ENCODE results near the gene FIGN. TPM values are rescaled to one million over a fixed set of nuclear protein-coding genes. Genes with fewer than 3 reads are reported as not detected.

The FIGN gene
- total and polyA plus RNA-seq, 2 of the 4 experiments (the other 2 are of a cell fraction) = 0.77 to 0.90 TPM

- Histone ChIP-seq H3K79me1 (ENCODE audit: low read depth in 1 of 2, low read length in 2 of 2) (no peaks in the 10 kb centered on the region), H3K27ac (ENCODE audit: insufficient read depth, low read length) (no peak overlapping the region), H3K23ac (ENCODE audit: low read depth, low read length) (no peak overlapping the region), H3K56ac (ENCODE audit: extremely low read depth, insufficient read depth, low read length) (no peak overlapping the region), H3K9ac (ENCODE audit: low read depth, low read length) (no peak overlapping the region), H3K36me3 (ENCODE audit: control insufficient read depth, insufficient read depth, low read length) (no peaks in the 10 kb centered on the region), H4K8ac (ENCODE audit: low read depth in 2 of 2, low read length in 2 of 2) (no peak overlapping the region), H3K9me1 (ENCODE audit: insufficient read depth, low read length) (no peaks in the 10 kb centered on the region), H3K27me3 (ENCODE audit: control insufficient read depth, insufficient read depth, low read length) (no peaks in the 10 kb centered on the region), H3K4me2 (ENCODE audit: low read depth, low read length) (no peak overlapping the region), H3K14ac (replicated peaks; ENCODE audit: low read depth, low read length) (no peak overlapping the region), H4K20me1 (ENCODE audit: insufficient read depth, low read length) (no peaks in the 10 kb centered on the region), H3K4me3 (ENCODE audit: insufficient read depth, low read depth, low read length) (no peak overlapping the region), H2BK15ac (ENCODE audit: low read depth, low read length) (no peak overlapping the region), H2BK5ac (ENCODE audit: low read depth, low read length, poor library complexity, severe bottlenecking) (no peak overlapping the region), H3K4ac (ENCODE audit: low read depth, low read length) (no peak overlapping the region), H2BK20ac (ENCODE audit: low read depth, low read length) (no peak overlapping the region), H3K18ac (ENCODE audit: low read depth, low read length) (no peak overlapping the region), H2AK5ac (ENCODE audit: low read depth, low read length) (no peak overlapping the region), H3K4me1 (ENCODE audit: control insufficient read depth, insufficient read depth, low read length) (no peaks in the 10 kb centered on the region), H4K91ac (ENCODE audit: insufficient read depth, low read depth, low read length) (no peak overlapping the region), H2AFZ (replicated peaks; ENCODE audit: low read length, poor library complexity) (no peak overlapping the region), H3K9me3 (ENCODE audit: control insufficient read depth, insufficient read depth, low read length) (no peaks in the 10 kb centered on the region), H2BK120ac (ENCODE audit: low read depth, low read length) (no peak overlapping the region), H2AK9ac (replicated peaks; ENCODE audit: low read depth, low read length, poor library complexity) (no peak overlapping the region), H4K5ac (ENCODE audit: low read depth, low read length) (no peak overlapping the region)
- intact Hi-C loops (cut with micrococcal nuclease) = no loop called here
- POLR2A ChIA-PET (ENCODE audit: unreplicated experiment) = no interaction called here
- CTCF ChIA-PET = interaction anchor here (1.1 kb wide), 1 partner anchor 8 kb away, joined by 4 read pairs; no protein-coding TSS in a partner anchor
- DNase-seq = no peak
- TF ChIP-seq RAD21 (IDR thresholded peaks at IDR 0.05; ENCODE audit: low read length) = no peak
- no peak for TF ChIP-seq CHD1 (IDR thresholded peaks at IDR 0.05; ENCODE audit: low read depth, low read length)
- TF ChIP-seq CTCF (conservative IDR thresholded peaks at IDR 0.05; ENCODE audit: low read depth, low read length) = no peak
- TF ChIP-seq CEBPB (IDR thresholded peaks at IDR 0.05; ENCODE audit: low read depth, low read length) = no peak
- no peak for TF ChIP-seq RFX5 (IDR thresholded peaks at IDR 0.05; ENCODE audit: low read depth, low read length)
- no peak for TF ChIP-seq BHLHE40 (IDR thresholded peaks at IDR 0.05; ENCODE audit: low read depth, low read length)
- no peak for TF ChIP-seq POLR2A (IDR thresholded peaks at IDR 0.05; ENCODE audit: low read depth, low read length)
- no peak for TF ChIP-seq MAFK (IDR thresholded peaks at IDR 0.05; ENCODE audit: low read depth, low read length)
- TF ChIP-seq ELK1 (IDR thresholded peaks at IDR 0.05; ENCODE audit: borderline replicate concordance, low read depth, low read length) = no peak
- TF ChIP-seq FOS (IDR thresholded peaks at IDR 0.05; ENCODE audit: low read depth, low read length) = no peak
- no peak for ATAC-seq (ENCODE audit: low read depth)
- dilution Hi-C loops (cut with HindIII; ENCODE audit: low sequenced_read_pairs, unreplicated experiment) = no loop called here
- no CpG with 5 or more reads among the region's 6 CpGs for WGBS, 2 experiments (ENCODE audit: extremely low coverage in 2 of 2, insufficient read length in 1 of 2)
- no TSS peak for BruUV-seq (replicated peaks)
- in situ Hi-C loops (cut with MboI; ENCODE audit: low sequenced_read_pairs) = no loop called here
These were observed 141.8 kb downstream of the FIGN start for GRCh38 chr2:163593982-163594381.

Data from IMR-90 (cell line).